ENCODE measurements around the gene KCNA5.

The KCNA5 gene

DNA sequence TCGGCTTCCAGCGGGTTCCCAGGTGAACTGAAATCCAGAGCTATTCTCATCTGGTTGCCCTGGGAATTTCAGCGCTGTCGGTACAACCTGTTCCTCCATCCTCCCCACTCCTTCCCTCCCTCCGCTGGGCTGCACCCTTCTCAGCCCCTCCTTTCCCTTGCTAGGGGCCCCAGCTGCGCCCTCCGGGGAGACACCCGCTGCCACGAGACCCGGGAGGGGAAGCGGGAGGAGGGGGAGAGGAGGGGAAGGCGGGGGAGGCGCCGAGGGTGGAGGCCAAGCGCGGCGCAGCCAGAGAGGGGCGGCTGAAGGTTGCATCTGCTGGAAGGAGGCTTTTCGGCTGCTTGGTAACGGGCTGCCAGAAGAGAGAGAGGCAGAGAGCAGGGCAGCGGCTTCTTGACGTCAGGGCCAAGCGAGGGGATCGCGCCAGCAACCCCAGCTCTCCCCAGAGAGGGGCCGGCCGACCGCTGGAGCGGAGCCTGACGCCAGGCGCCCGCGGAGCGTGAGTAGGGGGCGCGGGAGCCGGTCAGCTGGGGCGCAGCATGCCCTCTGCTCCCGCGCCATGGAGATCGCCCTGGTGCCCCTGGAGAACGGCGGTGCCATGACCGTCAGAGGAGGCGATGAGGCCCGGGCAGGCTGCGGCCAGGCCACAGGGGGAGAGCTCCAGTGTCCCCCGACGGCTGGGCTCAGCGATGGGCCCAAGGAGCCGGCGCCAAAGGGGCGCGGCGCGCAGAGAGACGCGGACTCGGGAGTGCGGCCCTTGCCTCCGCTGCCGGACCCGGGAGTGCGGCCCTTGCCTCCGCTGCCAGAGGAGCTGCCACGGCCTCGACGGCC lies at the start of gene KCNA5:
TSS of gene KCNA5 (plus strand) at position 291 of the 831 bp plus-strand sequence. CDS start at position 560, 269 bp downstream.
- DNase-seq: peak; percentile 58

DNA sequence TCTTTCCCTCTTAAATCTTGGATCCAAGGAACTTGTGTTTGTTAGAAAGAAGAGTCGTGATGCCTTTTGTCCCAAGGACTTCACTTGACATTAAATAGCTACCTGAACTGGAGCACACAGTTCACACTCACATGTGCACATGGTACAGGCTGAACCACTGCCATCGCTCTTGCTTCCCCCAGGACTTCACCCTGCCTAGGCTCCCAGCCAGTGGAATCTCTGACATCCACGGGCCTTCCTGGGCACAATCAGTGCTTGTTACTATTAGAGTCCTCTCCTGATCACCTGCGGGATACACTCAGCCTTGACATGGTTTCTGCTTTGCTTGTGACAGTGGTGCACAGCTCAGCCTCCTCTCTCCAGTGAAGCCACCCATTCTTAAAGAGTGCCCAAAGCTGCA lies 49.1 kb upstream of the KCNA5 start:
- DNase-seq: no peak

DNA sequence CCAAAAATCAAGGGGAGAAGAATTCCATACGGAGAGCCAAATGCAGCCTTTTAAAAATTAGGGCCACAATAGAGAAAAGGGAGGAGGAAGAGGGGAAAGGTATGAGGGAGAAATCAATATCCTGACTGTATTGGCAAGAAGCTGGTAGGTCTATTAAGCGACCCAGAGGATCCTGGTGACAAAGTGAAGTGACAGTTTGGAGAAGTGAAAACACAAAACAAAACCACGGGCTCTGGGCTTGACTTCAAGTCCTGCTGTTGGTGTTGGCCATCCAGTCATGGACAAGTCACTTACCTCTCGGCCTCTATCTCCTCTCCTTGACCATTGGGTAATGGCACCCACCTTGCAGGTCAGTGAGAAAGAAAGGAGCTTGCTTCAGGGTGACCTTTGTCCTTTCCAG lies 47.0 kb upstream of the KCNA5 start:
- DNase-seq: no peak

DNA sequence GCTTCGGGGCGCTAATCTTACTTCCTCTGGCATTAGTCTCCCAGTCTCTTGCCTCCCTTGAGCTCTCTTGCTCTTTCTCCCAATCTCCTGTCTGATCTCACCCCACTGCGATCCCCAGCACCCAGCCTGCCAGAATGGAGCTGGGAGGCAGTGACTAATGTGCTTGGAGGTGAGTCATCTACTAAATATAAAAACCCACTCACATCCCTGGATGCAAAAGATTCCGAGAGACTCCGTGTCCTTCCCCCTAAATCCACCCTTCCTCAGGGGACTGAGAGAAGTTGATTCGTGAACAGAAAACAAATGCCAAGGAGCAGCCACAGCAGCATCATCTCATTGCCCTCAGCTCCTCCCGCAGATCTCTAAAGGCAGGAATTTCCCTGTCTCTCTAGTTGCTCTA lies 45.7 kb upstream of the KCNA5 start:
- no peak for DNase-seq

DNA sequence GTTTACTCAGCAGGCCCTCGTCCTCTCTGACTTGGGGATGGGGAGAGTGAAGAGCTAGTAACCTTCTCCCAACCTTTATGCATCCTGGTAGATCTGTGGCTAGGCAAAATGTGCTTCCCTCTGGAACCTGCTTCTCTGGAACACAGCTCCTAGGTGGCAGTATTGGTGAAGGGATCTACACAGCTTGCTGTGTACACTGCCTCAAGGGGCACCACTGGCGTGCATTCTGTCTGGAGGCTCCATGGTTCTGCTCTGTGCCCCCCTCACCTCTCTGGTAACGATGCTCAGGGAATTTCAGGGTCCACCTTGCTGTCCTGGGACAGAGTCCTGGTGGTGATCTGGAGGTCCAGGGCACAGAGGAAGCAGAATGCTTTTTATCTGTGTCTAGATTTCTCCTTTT lies 43.5 kb upstream of the KCNA5 start:
- DNase-seq: peak; percentile 56

DNA sequence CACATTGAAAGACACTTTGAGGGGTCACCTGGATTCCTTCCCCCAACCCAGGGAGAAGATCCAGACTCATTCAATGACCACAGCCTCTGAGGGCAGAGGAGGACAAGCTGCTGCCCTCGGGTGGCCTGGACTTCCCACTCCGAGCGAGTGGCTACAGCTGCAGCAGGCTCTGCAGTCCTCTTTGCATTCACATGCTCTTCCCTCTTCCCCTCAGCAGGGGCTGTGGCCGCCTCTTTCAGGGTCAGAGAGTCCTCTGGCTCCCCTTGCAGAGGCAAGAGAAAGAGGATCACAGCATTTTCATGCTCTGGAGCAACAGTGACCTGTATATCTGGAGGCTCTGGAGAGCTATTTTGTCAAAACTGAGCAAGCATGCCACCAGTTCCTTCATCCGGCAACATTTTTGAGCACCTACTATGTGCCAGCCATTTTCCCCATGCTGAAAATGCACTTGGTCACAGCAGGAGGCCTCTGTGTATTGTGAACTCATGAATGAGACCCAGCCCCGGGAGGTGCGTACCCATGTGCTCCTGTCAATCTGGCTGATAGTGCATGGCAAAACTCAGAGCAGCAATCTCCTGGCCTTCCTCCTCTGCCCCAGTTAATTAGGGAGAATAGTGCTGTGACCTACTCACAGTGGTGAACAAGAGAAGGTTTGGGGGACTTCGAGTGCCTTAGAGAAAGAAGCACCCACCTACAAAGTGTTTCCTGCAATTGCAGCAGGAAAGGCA lies 42.9 kb upstream of the KCNA5 start:
- peak; percentile 82 for DNase-seq

DNA sequence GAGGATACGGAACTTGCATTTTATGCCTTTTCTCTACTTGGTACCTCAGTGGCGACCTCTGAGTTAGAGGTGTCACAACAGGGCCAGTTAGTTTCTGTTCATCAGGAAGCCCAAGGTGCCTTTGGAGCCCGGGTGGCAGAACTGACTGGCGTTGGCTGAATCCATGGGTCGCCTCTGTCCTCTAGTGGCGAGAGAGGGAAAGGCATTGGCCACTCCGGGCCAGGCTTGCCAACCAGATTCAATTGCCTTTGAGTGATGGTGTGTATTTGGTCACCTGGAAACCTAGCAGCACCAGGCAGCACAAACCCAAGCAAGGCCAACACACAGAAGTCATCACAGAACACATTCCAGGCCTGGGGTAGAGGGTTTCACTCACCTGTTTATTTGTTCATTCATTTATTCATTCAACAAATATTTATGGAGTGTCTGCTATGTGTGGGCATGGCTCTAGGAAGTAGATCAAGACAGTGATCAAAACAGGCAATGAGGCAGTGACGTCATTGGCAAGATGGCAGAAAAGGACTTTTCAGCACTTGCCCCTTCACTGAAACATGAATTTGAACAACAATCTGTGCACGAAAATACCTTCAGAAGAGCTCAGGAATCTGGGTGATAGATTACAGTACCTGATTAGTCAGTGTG lies 40.5 kb upstream of the KCNA5 start:
- peak; percentile 87 for DNase-seq

DNA sequence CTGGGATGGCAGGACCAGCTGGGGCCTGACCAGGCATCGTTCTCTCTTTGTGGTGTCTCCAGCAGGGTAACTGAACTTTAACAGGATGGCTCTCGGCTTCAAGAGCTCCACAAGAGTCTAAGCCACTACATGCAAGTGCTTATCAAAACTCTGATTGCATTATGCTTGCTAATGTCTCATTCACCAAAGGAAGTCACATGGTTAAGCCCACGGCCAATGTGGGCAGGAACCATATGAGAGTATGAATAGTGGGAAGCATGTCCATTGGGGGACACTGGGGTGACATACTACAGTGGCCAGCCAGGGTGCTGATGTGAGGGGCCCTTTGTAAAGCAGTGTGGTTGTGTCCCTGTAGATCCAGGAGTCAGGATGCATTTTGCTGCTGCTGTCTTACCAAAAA lies 35.0 kb upstream of the KCNA5 start:
- no peak for DNase-seq

DNA sequence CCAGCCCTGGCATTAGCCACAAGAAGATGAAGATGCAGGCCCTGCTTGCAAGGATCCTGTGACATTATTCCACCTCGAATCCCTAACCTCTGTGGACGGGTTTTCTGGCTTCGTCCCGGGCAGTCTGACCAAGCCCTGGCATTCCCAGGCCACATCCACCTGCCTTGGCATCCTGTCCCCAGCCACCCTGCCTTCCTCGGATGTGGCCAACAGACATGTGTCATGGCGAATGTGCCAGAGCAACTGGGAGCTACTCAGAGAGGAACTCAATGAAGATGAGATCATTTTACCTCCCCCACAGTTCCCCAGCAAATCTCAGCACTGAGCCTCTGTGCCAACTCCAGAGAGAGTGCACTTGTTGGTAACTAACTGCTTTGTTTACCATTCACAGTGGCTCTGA lies 33.5 kb upstream of the KCNA5 start:
- no peak for DNase-seq

DNA sequence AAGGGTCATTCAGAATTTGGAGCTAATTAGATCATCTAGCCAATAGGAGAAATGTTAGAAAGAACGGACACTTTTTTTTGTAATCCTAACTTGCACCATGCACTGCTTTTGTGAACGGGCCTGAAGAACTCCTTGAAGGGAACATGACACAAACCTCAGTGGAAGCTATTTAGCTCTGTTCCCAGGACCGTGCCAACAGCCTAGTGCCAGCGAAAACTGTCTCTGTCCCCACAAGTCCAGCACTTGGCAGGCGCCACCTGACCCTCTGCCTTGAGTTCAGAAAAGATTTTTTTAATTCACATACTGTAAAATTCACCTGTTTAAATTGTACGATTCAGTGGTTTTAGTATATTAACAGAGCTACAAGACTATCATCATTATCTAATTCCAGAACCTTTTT lies 31.3 kb upstream of the KCNA5 start:
- DNase-seq: no peak

DNA sequence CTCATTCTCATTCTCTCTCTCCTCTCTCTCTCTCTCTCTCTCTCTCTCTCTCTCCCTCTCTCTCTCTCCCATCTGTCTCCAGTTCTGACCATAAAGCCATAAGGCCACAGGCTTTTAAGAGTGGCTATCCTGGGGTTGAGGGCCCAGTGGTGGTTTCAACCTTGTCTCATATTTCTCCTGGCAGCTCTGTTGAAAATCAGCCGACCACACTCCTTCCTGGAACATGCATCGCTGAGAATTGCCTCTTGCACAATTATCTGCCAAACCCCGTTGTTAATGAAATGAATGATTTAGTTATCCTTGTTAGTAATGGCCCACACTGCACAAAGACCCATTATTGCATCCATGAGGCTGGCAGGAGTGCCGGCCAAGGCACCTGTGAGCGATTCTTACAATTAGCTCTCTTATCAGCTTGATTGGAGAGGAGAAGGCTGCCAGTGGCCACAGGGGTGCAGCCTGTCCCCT lies 30.4 kb upstream of the KCNA5 start:
- no peak for DNase-seq

DNA sequence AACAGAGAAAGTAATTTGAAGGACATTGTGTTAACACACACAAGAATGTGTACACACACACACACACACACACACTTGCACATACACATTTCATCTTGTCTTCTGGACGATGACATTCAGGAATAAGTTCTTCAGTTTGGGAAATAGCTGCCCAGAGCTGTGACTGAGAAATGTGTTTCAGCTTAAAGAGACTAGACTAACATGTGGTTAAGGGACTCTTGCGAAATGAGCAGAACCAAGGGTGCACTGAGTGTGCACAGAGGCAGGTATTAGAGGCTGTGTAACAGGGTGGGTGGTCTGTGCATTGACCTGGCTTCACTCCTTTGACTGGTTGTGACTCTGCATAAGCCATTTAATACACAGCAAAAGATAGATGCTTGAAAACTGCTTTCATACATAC lies 29.4 kb upstream of the KCNA5 start:
- no peak for DNase-seq

DNA sequence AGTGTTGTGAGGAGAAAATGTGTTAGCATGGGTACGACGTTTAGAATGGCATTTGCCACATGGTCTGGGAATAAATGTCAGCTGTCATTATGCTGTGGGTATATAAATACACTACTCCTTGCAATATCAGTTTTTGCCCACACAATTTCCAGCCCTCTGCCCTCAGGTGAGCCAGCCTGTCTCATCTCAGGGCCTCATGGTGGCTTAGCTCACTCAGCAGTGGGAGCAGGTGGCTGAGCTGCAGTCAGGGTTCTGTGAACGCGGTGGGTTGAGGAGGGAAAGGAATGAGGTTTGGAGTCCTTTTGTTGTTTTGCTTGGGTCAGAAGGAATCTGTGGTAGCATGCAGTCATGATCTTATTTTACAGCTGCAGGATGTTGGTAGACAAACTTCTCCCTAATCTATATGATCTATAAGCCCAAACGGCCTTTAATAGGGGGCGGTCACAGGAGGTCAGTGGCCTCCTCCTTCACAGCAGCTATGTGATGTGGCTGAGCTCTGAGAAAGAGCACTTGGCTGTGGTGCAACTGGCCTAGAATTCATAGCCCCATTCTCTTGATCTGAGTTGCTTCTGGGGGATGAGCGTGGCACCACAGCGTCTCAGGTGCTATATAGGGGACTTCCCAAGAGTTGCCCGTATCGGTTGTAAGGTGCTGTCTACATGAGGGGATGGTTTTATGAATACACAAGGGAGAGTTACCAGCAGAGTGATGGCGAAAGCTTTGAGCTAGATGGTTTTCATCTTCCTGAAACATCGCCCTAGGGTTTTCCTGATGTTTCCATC lies 27.8 kb upstream of the KCNA5 start:
- no peak for DNase-seq

DNA sequence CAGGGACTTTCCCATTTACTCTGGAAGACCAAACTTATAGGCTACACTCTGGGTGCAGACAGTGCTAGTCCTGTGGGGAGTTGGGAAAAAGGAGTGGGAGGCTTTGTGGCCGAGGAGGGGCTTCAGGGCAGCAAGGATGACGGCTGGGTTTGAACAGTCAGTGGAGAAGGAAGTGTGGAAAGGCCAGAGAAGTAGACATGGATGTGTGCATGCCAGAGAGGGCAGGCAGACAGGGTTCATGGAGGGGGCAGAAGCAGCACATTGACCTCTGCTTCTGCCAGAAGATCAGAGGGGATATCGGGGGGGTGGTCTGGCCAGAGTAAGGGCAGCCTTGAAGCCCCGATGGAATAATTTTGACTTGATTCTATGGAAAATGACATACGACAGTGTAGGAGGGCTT lies 27.2 kb upstream of the KCNA5 start:
- DNase-seq: no peak

DNA sequence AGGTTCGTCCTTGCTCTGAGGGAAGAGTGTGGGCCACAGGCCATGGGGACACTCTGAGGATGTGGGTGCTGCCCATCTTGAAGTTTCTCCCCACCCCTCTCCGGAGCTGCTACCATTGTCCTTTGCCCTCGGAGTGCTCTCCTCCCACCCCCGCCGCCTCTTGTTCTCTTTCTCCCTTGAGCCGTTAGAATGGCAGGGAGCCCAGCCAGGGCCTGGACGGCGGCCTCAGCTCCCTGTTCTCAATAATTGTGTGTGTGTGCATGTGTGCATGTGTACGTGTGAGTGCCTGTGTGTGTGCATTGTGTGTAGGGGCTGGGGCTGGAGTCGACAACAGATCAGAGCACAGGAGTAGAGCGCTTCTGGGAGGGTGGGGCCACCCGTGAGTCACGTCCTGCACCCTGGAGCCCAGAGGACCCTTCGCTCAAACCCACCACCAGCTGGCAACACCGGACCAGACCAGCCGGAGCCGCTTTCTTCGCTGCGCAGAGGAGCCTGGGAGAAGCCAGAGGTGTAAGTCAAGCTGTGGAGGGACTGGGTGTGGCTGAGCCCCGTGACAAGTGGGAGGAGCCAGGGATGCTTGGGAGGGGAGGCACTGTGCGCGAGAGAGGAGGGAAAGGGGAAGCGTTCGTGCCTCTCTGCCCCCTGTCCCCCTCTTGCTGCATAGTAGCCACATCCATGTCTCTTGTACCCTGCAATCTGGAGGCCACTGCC lies 25.9 kb upstream of the KCNA5 start:
- no peak for DNase-seq

DNA sequence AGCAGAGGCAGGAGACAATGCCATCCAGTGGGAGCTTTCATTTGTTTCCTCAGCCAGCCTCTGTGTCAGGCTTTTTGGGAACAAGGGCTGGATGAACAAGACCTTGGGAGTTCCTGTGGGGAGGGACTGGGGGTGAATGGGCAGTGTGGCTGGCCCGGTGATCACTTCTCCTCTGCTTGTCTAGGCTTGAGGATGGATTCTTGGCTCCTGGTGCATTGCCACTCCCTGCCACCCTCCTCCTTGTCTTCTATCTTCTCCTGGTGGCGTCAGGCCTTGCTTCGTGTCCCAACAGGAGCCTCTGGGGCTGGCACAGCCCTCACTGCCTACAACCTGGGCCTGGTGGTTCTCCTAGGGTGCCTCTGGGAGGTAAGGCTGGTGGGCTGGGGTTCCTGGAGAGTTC lies 25.0 kb upstream of the KCNA5 start:
- no peak for DNase-seq

DNA sequence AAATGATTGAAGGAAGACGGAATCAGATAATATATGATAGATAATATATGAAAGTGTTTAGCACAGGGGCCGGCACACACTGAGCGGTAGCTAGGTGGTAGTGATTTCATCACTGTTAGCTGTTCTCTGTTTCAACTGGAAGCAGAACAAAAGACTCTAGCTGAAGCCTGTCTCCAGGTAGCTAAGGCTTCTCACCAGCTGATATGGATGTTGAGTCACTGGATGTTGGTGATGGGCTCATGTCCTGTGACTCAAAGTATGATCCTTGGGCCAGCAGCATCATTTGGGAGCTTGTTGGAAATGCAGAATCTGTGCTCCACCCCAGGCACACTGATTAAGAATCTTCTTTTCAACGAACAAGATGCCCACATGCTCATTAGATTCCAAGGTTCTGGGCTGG lies 21.7 kb upstream of the KCNA5 start:
- DNase-seq: no peak

DNA sequence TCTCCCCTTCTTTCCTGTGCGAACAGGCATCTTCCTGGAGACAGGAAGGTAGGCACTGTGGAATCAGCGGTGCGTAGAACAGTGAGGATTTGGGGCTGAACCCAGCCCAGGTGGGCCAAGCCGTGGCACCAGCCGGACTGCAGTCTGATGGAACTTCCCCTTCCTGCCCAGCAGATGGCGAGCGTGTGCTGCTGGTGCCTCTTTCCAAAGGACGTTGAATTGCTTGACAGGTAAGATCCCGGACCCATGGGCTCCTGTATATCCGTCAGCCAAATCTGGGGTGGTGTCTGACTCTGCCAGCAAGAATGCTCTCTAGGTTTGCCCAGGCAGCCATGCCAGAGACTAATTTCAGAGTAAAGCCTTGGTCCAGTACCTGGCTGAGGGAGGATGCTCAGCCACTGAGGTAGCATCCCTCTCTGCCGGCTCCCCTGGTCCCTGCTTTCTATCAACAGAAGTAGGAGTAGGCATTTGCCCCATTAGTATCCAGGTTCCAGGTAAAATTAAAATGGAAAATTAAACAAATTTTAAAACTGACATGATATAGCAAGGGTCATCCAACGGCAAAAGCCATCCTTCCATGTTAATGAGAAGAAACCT lies 21.1 kb upstream of the KCNA5 start:
- DNase-seq: peak; percentile 66

DNA sequence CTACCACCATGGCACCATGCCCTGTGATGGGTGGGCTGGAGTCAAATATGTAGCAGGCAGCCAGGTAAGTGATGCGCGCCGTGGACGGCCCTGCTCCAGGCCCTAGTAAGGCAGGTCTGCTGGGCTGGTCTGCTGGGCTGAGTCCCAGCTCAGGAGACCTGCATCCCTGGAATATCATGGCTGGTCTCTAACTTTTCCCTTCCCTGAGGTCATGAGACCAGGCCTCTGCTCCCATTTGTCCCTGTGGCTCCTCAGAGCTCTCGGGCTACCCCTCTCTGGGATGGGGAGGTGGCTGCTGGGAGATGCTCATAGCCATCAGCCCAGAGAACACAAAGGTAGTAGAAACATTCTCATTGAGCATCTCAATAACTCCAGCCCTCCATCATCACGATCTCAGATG lies 19.8 kb upstream of the KCNA5 start:
- DNase-seq: no peak

DNA sequence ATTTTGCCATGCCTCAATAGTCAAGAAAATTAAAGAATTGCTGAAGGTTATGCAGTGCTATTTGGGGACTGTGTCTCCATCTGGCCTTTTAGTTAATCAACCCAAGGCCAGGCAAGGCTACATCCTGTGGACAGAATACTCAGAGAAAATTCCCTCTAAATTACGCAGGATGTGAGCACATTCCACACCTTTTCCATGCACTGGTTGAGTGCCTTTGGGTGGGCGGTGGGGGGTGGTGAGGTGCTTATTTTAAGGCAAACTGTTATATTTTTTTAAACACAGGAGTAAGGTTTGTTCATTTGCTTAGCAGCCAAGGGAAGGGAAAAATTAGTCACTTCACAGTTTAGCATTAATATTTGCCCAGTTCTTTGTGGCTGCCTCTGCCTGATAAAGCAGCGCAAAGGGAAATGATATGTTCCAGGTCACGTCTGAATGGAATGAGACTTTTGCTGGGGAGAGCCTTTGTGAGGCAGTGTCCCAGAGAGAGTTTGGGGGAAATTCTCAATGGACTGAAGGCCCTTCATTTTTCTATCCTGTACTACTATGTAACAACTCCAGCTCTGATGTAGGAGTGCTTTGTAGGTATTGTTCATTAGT lies 17.2 kb upstream of the KCNA5 start:
- no peak for DNase-seq

DNA sequence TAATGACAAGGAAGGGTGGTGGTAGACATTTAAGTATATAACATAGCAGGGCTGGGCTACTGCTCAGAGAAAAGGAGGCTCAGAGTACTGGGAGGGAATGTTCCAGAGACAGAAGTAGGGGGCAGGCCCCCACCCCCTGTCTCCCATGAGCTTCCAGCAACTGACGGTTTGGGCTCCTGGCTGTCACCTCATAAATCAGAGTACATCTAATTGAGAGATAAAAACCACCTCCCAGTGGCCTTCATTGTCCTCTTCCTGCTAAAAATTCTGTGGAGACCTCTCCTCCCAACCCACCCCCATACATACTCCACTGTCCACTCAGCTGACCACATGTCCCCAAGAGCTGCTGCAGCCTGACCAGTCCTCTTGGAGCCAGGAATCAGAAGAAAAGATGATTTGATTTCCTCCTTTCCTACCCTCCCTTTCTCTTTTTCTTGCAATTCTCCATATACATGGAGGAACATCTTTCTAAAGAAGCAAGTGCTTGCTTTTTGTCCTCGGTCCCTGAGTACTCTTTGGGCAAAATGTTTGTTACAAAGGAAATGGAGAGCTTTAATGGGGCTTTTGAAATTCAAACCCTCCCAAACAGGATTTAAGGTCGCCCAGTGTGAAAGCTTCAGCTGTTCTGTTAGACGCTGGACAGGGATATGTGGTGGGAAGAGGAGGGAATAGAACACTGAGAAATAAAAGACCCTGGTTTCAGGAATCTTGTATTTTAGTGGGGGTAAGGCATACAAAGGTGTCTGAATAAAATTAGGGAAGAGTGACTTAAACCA lies 16.4 kb upstream of the KCNA5 start:
- no peak for DNase-seq
